Endodermal cell (in vitro differentiated cells): ENCODE results near the gene MLLT3. TPM values are rescaled to one million over a fixed set of nuclear protein-coding genes. Genes with fewer than 3 reads are reported as not detected.

Experiments used
- DNase-seq: peaks from one replicate; pipeline ENCODE4 v3.0.0-alpha.2; 2017
- H3K27ac ChIP-seq: 2 replicates; pipeline ENCODE4 v1.5.1; 2013; ENCODE audit warnings: mild to moderate bottlenecking, low read depth, low read length, moderate library complexity
- H3K27me3 ChIP-seq: 2 replicates; pipeline ENCODE4 v1.6.1; 2013; ENCODE audit warnings: mild to moderate bottlenecking, low read length, moderate library complexity; ENCODE audit not compliant: insufficient read depth, control insufficient read depth, poor library complexity, severe bottlenecking
- H3K36me3 ChIP-seq: 2 replicates; pipeline ENCODE4 v1.7.0; 2013; ENCODE audit warnings: mild to moderate bottlenecking, low read length, moderate library complexity; ENCODE audit not compliant: control insufficient read depth, insufficient read depth
- H3K4me1 ChIP-seq: one replicate; pipeline ENCODE4 v1.7.0; 2013; ENCODE audit warnings: low read length; ENCODE audit not compliant: control insufficient read depth, insufficient read depth
- H3K4me3 ChIP-seq: 2 replicates; pipeline ENCODE4 v1.5.1; 2013; ENCODE audit warnings: mild to moderate bottlenecking, low read length, moderate library complexity
- H3K9ac ChIP-seq: 2 replicates; pipeline ENCODE4 v1.6.1; 2013; ENCODE audit warnings: mild to moderate bottlenecking, low read length, moderate library complexity; ENCODE audit not compliant: poor library complexity, severe bottlenecking; ENCODE audit errors: extremely low read depth
- H3K9me3 ChIP-seq: 2 replicates; pipeline ENCODE4 v1.6.1; 2013; ENCODE audit warnings: mild to moderate bottlenecking, low read length, moderate library complexity; ENCODE audit not compliant: control insufficient read depth
- H3K27ac Mint-ChIP-seq: 2 replicates; pipeline ENCODE4 v1.8.0; 2020; ENCODE audit warnings: mixed read lengths
- H3K27me3 Mint-ChIP-seq: 2 replicates; pipeline ENCODE4 v1.8.0; 2021; ENCODE audit warnings: mild to moderate bottlenecking, mixed read lengths; ENCODE audit not compliant: insufficient read depth
- H3K36me3 Mint-ChIP-seq: 2 replicates; pipeline ENCODE4 v1.8.0; 2020; ENCODE audit warnings: low read depth, mixed read lengths
- H3K4me1 Mint-ChIP-seq: 2 replicates; pipeline ENCODE4 v1.8.0; 2020; ENCODE audit warnings: mixed read lengths
- H3K4me3 Mint-ChIP-seq: 2 replicates; pipeline ENCODE4 v1.8.0; 2020; ENCODE audit warnings: mild to moderate bottlenecking, moderate library complexity, mixed read lengths
- H3K9me3 Mint-ChIP-seq: 2 replicates; pipeline ENCODE4 v1.8.0; 2020; ENCODE audit warnings: mild to moderate bottlenecking, mixed read lengths
- CTCF ChIP-seq: fragments of 200-600 bp; sonication (generic); conservative IDR thresholded peaks from 2 replicates; pipeline ENCODE4 v1.5.0; 2021; ENCODE audit warnings: antibody characterized with exemption, mild to moderate bottlenecking
- WGBS, 2 experiments: methylation state at CpG; one replicate each; pipeline versions ENCODE4 v1.1.5 to v1.1.7; 2013; ENCODE audit warnings: missing lambda C conversion rate in 2 of 2, mixed read lengths in 1 of 2; ENCODE audit not compliant: insufficient coverage in 1 of 2, insufficient read length in 1 of 2; 5-methylcytosine and 5-hydroxymethylcytosine counted together
- total RNA-seq, 2 donors: library from RNA; stranded (reverse); fragmentation: NEBNext Ultra II Directional in 1 of 2; extraction: Animal tissue kit (Norgen Biotek cat#: 25700) in 1 of 2; gene quantifications; 2 replicates in 1 of 2; 3 replicates in 1 of 2; pipeline ENCODE4 v1.2.1, GENCODE V29; 2021

The MLLT3 gene
- total RNA-seq, 2 donors from 2014 or later = 5.5 to 12.2 TPM

DNA sequence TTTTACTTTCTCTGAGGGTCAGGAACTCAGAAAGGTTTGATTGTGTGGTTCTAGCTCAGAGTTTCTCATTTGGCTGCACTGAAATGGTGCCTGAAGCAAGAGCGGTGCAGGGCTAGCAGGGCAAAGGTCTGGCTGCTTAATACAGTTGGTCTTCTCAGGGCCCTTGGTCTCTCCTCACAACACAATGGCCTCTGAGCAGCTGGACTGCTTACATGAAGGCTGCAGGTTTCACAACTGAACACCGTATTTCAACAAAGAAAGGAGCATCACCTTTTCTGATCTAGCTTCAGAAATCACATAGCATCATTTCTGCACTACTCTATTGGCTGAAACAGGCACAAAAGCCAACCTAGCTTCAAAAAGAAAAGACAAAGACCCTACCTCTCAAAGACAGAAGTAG is 122.2 kb downstream of the MLLT3 start:
- Mint-ChIP-seq H3K4me1 (peaks cover 5% of the 10 kb centered on the region), H3K9me3 (peaks cover 1% of the 10 kb centered on the region), H3K4me3 (no peak overlapping the region), H3K27me3 (no peaks in the 10 kb centered on the region), H3K27ac (no peak overlapping the region), H3K36me3 (no peaks in the 10 kb centered on the region)
- H3K4me1 ChIP-seq = no peaks in the 10 kb centered on the region
- no peak overlapping the region for H3K9ac ChIP-seq
- 93 to 100% methylated on average over 2 of the region's 2 CpGs for WGBS, 2 experiments
- no peak overlapping the region for H3K4me3 ChIP-seq
- TF ChIP-seq CTCF = no peak
- no peaks in the 10 kb centered on the region for H3K36me3 ChIP-seq
- no peaks in the 10 kb centered on the region for H3K27me3 ChIP-seq
- H3K9me3 ChIP-seq = no peaks in the 10 kb centered on the region
- DNase-seq = no peak
- no peak overlapping the region for H3K27ac ChIP-seq

DNA sequence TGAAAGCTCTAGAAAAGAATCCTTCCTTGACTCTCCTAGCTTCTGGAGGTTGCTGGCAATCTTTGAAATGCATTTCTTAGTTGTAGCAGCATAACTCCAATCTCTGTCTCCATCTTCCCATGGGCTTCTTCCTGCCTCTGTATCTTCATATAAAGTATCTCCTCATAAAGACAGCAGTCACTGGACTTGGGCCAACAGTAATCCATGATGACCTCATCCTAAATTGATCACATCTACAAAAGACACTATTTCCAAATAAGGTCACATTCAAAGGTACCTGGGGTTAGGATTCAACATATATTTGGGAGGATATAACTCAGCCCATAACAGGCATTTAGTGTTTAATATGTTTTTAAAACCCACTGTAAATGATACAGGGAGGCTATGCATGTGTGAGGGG is 123.3 kb downstream of the MLLT3 start:
- Histone ChIP-seq H3K27me3 (no peaks in the 10 kb centered on the region), H3K9ac (no peak overlapping the region), H3K4me1 (peaks cover under 1% of the 10 kb centered on the region), H3K27ac (no peak overlapping the region), H3K4me3 (no peak overlapping the region), H3K9me3 (no peaks in the 10 kb centered on the region), H3K36me3 (no peaks in the 10 kb centered on the region)
- no peak for TF ChIP-seq CTCF
- H3K4me1 Mint-ChIP-seq = peaks cover 8% of the 10 kb centered on the region
- H3K9me3 Mint-ChIP-seq = peaks cover 1% of the 10 kb centered on the region
- H3K4me3 Mint-ChIP-seq = no peak overlapping the region
- H3K36me3 Mint-ChIP-seq = no peaks in the 10 kb centered on the region
- no peak overlapping the region for H3K27ac Mint-ChIP-seq
- no peak for DNase-seq
- H3K27me3 Mint-ChIP-seq = no peaks in the 10 kb centered on the region

DNA sequence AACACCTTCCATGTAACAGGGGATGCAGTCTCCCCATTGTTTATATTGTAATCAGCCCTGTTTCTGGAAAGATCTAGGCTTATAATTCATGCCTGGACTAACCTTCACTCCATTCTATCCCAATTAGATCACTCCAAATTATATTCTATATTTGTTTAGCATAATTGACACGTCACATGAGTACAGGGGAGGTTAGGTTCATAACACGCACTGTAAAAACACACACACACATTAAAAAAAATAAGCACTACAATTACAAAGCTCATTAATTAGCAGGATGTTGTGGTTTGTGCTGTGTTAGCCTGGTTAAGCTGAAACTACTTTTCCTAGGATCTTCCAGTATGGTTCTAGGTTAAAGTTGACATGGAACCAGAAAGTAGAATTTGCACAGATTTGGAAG is 126.0 kb downstream of the MLLT3 start:
- no peak for DNase-seq
- no peak overlapping the region for H3K27ac Mint-ChIP-seq
- H3K4me1 Mint-ChIP-seq = peaks cover 17% of the 10 kb centered on the region
- no peaks in the 10 kb centered on the region for H3K9me3 ChIP-seq
- H3K4me3 Mint-ChIP-seq = no peak overlapping the region
- no peaks in the 10 kb centered on the region for H3K36me3 Mint-ChIP-seq
- no peaks in the 10 kb centered on the region for H3K27me3 Mint-ChIP-seq
- peaks cover 10% of the 10 kb centered on the region for H3K4me1 ChIP-seq
- no peak overlapping the region for H3K27ac ChIP-seq
- no peaks in the 10 kb centered on the region for H3K36me3 ChIP-seq
- no peak overlapping the region for H3K9ac ChIP-seq
- no peak overlapping the region for H3K4me3 ChIP-seq
- 100% methylated on average over 1 of the region's 2 CpGs; no CpG with 5 or more reads in 1 of the 2 experiments for WGBS, 2 experiments
- H3K27me3 ChIP-seq = no peaks in the 10 kb centered on the region
- peaks cover 1% of the 10 kb centered on the region for H3K9me3 Mint-ChIP-seq
- TF ChIP-seq CTCF = no peak
